ENCODE measurements around the gene NCOR2. TPM values are rescaled to one million over a fixed set of nuclear protein-coding genes. Genes with fewer than 3 reads are reported as not detected.
A peak's percentile ranks its signal among the peaks of the same experiment; 100 is the strongest.

The NCOR2 gene
- total RNA-seq, 4 donors from 2014 or later = 211 to 265 (median 225) TPM

- Histone ChIP-seq H3K9me3 (peaks cover 0 to 3% (median 0%) of the 10 kb centered on the region in 4 donors), H3K4me1 (peaks cover 0 to 30% (median 7%) of the 10 kb centered on the region in 4 donors), H3K4me3 (no peak overlapping the region), H3K36me3 (no peaks in the 10 kb centered on the region), H3K27ac (no peak overlapping the region), H3K27me3 (no peaks in the 10 kb centered on the region)
- WGBS, 2 donors = 82 to 90% methylated on average over 14 of the region's 14 CpGs
- no peak for DNase-seq (ENCODE audit: low spot score in 2 of 2)
- TF ChIP-seq EP300 (IDR thresholded peaks at IDR 0.05) (no peak), POLR2A (IDR thresholded peaks at IDR 0.05) (no peak), CTCF (IDR thresholded peaks at IDR 0.05) (no peak)
Measured at GRCh38 chr12:124593176-124593575, 25.8 kb upstream of the NCOR2 start.

GRCh38 chr12:124592481-124593160 lies 25.2 kb upstream of the NCOR2 start:
- 60 to 65% methylated on average over 21 of the region's 21 CpGs for WGBS, 2 donors
- Histone ChIP-seq H3K27ac (peak overlapping the region in 2 of 4 donors; percentile 26 to 34), H3K9me3 (peaks cover 0 to 3% (median 0%) of the 10 kb centered on the region in 4 donors), H3K27me3 (no peaks in the 10 kb centered on the region), H3K36me3 (no peaks in the 10 kb centered on the region), H3K4me3 (no peak overlapping the region), H3K4me1 (peaks cover 0 to 30% (median 7%) of the 10 kb centered on the region in 4 donors)
- TF ChIP-seq CTCF (IDR thresholded peaks at IDR 0.05) (no peak), POLR2A (IDR thresholded peaks at IDR 0.05) (no peak), EP300 (IDR thresholded peaks at IDR 0.05) (no peak)
- no peak for DNase-seq (ENCODE audit: low spot score in 2 of 2)

GRCh38 chr12:124592050-124592449 lies 24.6 kb upstream of the NCOR2 start:
- H3K4me1 ChIP-seq = peaks cover 0 to 30% (median 7%) of the 10 kb centered on the region in 4 donors
- H3K27ac ChIP-seq = peak overlapping the region in 2 of 4 donors; percentile 26 to 34
- no peaks in the 10 kb centered on the region for H3K36me3 ChIP-seq
- no peaks in the 10 kb centered on the region for H3K27me3 ChIP-seq
- WGBS, 2 donors = 27 to 42% methylated on average over 5 to 6 of the region's 6 CpGs
- H3K9me3 ChIP-seq = peaks cover 0 to 3% (median 0%) of the 10 kb centered on the region in 4 donors
- no peak overlapping the region for H3K4me3 ChIP-seq
- TF ChIP-seq EP300 (IDR thresholded peaks at IDR 0.05) (no peak), POLR2A (IDR thresholded peaks at IDR 0.05) (no peak), CTCF (IDR thresholded peaks at IDR 0.05) (no peak)
- no peak for DNase-seq (ENCODE audit: low spot score in 2 of 2)

- DNase-seq (ENCODE audit: low spot score in 2 of 2) = no peak
- TF ChIP-seq POLR2A (IDR thresholded peaks at IDR 0.05) = no peak
- TF ChIP-seq EP300 (IDR thresholded peaks at IDR 0.05) = no peak
- no peak for TF ChIP-seq CTCF (IDR thresholded peaks at IDR 0.05)
- peaks cover 0 to 30% (median 7%) of the 10 kb centered on the region in 4 donors for H3K4me1 ChIP-seq
- peaks cover 0 to 3% (median 0%) of the 10 kb centered on the region in 4 donors for H3K9me3 ChIP-seq
- H3K27ac ChIP-seq = no peak overlapping the region
- H3K27me3 ChIP-seq = no peaks in the 10 kb centered on the region
- no peaks in the 10 kb centered on the region for H3K36me3 ChIP-seq
- no peak overlapping the region for H3K4me3 ChIP-seq
- WGBS, 2 donors = 96 to 98% methylated on average over 6 of the region's 6 CpGs
Measured at GRCh38 chr12:124590447-124590846, 23.0 kb upstream of the NCOR2 start.

- Histone ChIP-seq H3K4me3 (no peak overlapping the region), H3K9me3 (peaks cover 0 to 3% (median 0%) of the 10 kb centered on the region in 4 donors), H3K36me3 (no peaks in the 10 kb centered on the region), H3K27me3 (no peaks in the 10 kb centered on the region), H3K27ac (peak overlapping the region in 2 of 4 donors; percentile 26 to 40), H3K4me1 (peaks cover 0 to 30% (median 7%) of the 10 kb centered on the region in 4 donors)
- WGBS, 2 donors = 22 to 34% methylated on average over 9 of the region's 9 CpGs
- TF ChIP-seq POLR2A (IDR thresholded peaks at IDR 0.05) = no peak
- TF ChIP-seq CTCF (IDR thresholded peaks at IDR 0.05) = no peak
- peak; percentile 36 to 59 for TF ChIP-seq EP300 (IDR thresholded peaks at IDR 0.05)
- peak; percentile 40 to 67 for DNase-seq (ENCODE audit: low spot score in 2 of 2)
Measured at GRCh38 chr12:124588751-124589267, 21.4 kb upstream of the NCOR2 start.

All from tibial nerve (tissue), 4 donors.